Heart left ventricle (tissue), 16 donors: Measurements from ENCODE around the gene TRIP13. TPM values are rescaled to one million over a fixed set of nuclear protein-coding genes. Genes with fewer than 3 reads are reported as not detected.

ENCODE experiments used
- ATAC-seq, 4 donors: fragments of 200-7000 bp; cut with Tn5 transposase; one replicate each; pipeline ENCODE4 v1.9.1; 2020 to 2022; ENCODE audit warnings: moderate library complexity in 4 of 4, mild to moderate bottlenecking in 3 of 4, moderate number of reproducible peaks in 1 of 4
- DNase-seq, 5 donors: peaks; one replicate each; pipeline ENCODE4 v3.0.0-alpha.2; 2020
- H3K27ac ChIP-seq, 12 donors: fragments of 200-600 bp; sonication (generic) in 4 of 12; one replicate each; pipeline versions ENCODE4 v1.5.0 to v1.8.0; 2016 to 2022; ENCODE audit warnings: mild to moderate bottlenecking in 2 of 12
- H3K27me3 ChIP-seq, 9 donors: fragments of 200-600 bp; sonication (generic) in 2 of 9; one replicate each; pipeline versions ENCODE4 v1.5.1 to v1.8.0; 2016 to 2022; ENCODE audit warnings: mild to moderate bottlenecking in 3 of 9
- H3K36me3 ChIP-seq, 9 donors: fragments of 200-600 bp; sonication (generic) in 2 of 9; one replicate each; pipeline versions ENCODE4 v1.5.0 to v1.8.0; 2018 to 2022; ENCODE audit warnings: mild to moderate bottlenecking in 2 of 9
- H3K4me1 ChIP-seq, 12 donors: fragments of 200-600 bp; sonication (generic) in 4 of 12; one replicate each; pipeline versions ENCODE4 v1.5.0 to v1.8.0; 2016 to 2022; ENCODE audit warnings: mild to moderate bottlenecking in 3 of 12
- H3K4me3 ChIP-seq, 12 donors: fragments of 200-600 bp; sonication (generic) in 4 of 12; one replicate each; pipeline versions ENCODE4 v1.5.0 to v1.8.0; 2017 to 2022; ENCODE audit warnings: mild to moderate bottlenecking in 9 of 12, moderate library complexity in 4 of 12
- H3K9me3 ChIP-seq, 12 donors: fragments of 200-600 bp; sonication (generic) in 4 of 12; one replicate each; pipeline versions ENCODE4 v1.5.0 to v1.8.0; 2016 to 2022; ENCODE audit warnings: mild to moderate bottlenecking in 1 of 12
- POLR2A ChIP-seq, 2 donors: fragments of 450-650 bp; IDR thresholded peaks; one replicate each; pipeline ENCODE4 v1.6.1; 2017; ENCODE audit warnings: antibody characterized with exemption in 2 of 2, mild to moderate bottlenecking in 2 of 2, moderate library complexity in 2 of 2
- WGBS, 4 donors: extraction: QIAGEN DNeasy Blood & Tissue Kit in 2 of 4; methylation state at CpG; one replicate each; pipeline versions ENCODE4 v1.1.5 to v1.1.7; 2013 to 2018; 5-methylcytosine and 5-hydroxymethylcytosine counted together
- intact Hi-C, 10 donors: fragments of 100-400 bp; cut with DNase I; formaldehyde crosslinking; loops; one replicate each; pipeline versions ENCODE4 v1.11.1 to v1.14.2; 2022
- polyA plus RNA-seq, 2 donors: library from polyadenylated mRNA; stranded (reverse); fragments of 200-250 nt; gene quantifications; one replicate each; pipeline ENCODE4 v1.2.3, GENCODE V29; 2013
- total RNA-seq, 9 donors: library from RNA; depleted of rRNA in 2 of 9; stranded (reverse); fragments of >200 nt in 2 of 9; fragmentation: NEBNext Ultra II Directional in 3 of 9; extraction: Animal tissue kit (Norgen Biotek cat#: 25700) in 3 of 9; gene quantifications; one replicate each; pipeline versions ENCODE4 v1.1.0 to v1.2.4, GENCODE V29; 2016 to 2023
- TF ChIP-seq, protein P1 (sequence below), 12 donors: fragments of 200-600 bp; sonication (generic) in 4 of 12; IDR thresholded peaks; one replicate each; pipeline versions ENCODE4 v1.5.0 to v1.8.0; 2018 to 2022; ENCODE audit warnings: antibody characterized with exemption in 12 of 12, mild to moderate bottlenecking in 5 of 12
- donor health status: ischemic (EF 13 %, LVEDD 7.1; RV severe dilation, severe dysfunction).
- donor health status: healthy with polysubstance abuse.
- donor health status: DM: no; HTN: yes; CAD: no.
- donor health status: DM: no; HTN: no; CAD: no.
- donor health status: ischemic (EF 25% LVEDD 6.9; RV normal size, moderate dysfunction).
- donor health status: ischemic (EF 25% LVEDD 5.7; RV mildly dilated, moderate dysfunction).
- donor health status: healthy.
- donor health status: DM: yes; HTN: yes; CAD: no.
- donor health status: ischemic (EF 35%, LVEDD 5.7; RV mildly dilated, moderate dysfunction).
- donor health status: nonischemic (EF 11% LVEDD 7.7; RV severe dilation, severe dysfunction).
- donor health status: DM: yes; HTN: yes; CAD: no.
- donor health status: PGD.
- donor health status: ischemic (EF 29% LVEDD 5.4; RV normal size, mild dysfunction).
- donor health status: nonischemic (EF 23%, LVEDD 6.1; RV moderate dilation, normal function).

TRIP13 gene
- total and polyA plus RNA-seq, 11 donors: 0.19 to 4.2 (median 0.49) TPM

GRCh38 chr5:929596-929995, 36.9 kb downstream of the TRIP13 start:
- DNase-seq (no peak), ATAC-seq (no peak)
- Histone ChIP-seq H3K27me3 (peaks cover 0 to 24% (median 3%) of the 10 kb centered on the region in 9 donors), H3K4me3 (no peak overlapping the region), H3K27ac (no peak overlapping the region), H3K9me3 (no peaks in the 10 kb centered on the region), H3K36me3 (no peaks in the 10 kb centered on the region), H3K4me1 (peaks cover 0 to 12% (median 8%) of the 10 kb centered on the region in 12 donors)
- intact Hi-C loops: loop anchor here in 3 of 10 donors (10.0 kb wide), 2 partner anchors 75 to 715 kb away; partner anchors contain the start of gene NKD2 (in 2 of the 3)
- TF ChIP-seq, protein P1, sequence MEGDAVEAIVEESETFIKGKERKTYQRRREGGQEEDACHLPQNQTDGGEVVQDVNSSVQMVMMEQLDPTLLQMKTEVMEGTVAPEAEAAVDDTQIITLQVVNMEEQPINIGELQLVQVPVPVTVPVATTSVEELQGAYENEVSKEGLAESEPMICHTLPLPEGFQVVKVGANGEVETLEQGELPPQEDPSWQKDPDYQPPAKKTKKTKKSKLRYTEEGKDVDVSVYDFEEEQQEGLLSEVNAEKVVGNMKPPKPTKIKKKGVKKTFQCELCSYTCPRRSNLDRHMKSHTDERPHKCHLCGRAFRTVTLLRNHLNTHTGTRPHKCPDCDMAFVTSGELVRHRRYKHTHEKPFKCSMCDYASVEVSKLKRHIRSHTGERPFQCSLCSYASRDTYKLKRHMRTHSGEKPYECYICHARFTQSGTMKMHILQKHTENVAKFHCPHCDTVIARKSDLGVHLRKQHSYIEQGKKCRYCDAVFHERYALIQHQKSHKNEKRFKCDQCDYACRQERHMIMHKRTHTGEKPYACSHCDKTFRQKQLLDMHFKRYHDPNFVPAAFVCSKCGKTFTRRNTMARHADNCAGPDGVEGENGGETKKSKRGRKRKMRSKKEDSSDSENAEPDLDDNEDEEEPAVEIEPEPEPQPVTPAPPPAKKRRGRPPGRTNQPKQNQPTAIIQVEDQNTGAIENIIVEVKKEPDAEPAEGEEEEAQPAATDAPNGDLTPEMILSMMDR (IDR thresholded peaks at IDR 0.05): no peak
- TF ChIP-seq POLR2A (IDR thresholded peaks at IDR 0.05): no peak

- Histone ChIP-seq H3K36me3 (no peaks in the 10 kb centered on the region), H3K4me3 (no peak overlapping the region), H3K27me3 (peaks cover 0 to 17% (median 0%) of the 10 kb centered on the region in 9 donors), H3K9me3 (no peaks in the 10 kb centered on the region), H3K4me1 (peaks cover 0 to 12% (median 8%) of the 10 kb centered on the region in 12 donors), H3K27ac (no peak overlapping the region)
- intact Hi-C loops: loop anchor here in 3 of 10 donors (10.0 kb wide), 2 partner anchors 214 to 714 kb away; no protein-coding TSS in a partner anchor
- ATAC-seq (no peak), DNase-seq (no peak)
- TF ChIP-seq, protein P1 (IDR thresholded peaks at IDR 0.05): no peak
- no peak for TF ChIP-seq POLR2A (IDR thresholded peaks at IDR 0.05)
- WGBS, 4 donors: 88 to 95% (median 91%) methylated on average over 8 of the region's 8 CpGs
These were observed 38.2 kb downstream of the TRIP13 start for GRCh38 chr5:930866-931265.

- TF ChIP-seq, protein P1 (IDR thresholded peaks at IDR 0.05): no peak
- TF ChIP-seq POLR2A (IDR thresholded peaks at IDR 0.05): no peak
- 85 to 88% (median 87%) methylated on average over 13 of the region's 13 CpGs for WGBS, 4 donors
- Histone ChIP-seq H3K27me3 (peaks cover 0 to 9% (median 0%) of the 10 kb centered on the region in 9 donors), H3K27ac (peak overlapping the region in 1 of 12 donors; percentile 28), H3K4me1 (peaks cover 0 to 5% (median 1%) of the 10 kb centered on the region in 12 donors), H3K9me3 (no peaks in the 10 kb centered on the region), H3K4me3 (no peak overlapping the region), H3K36me3 (no peaks in the 10 kb centered on the region)
- DNase-seq (no peak), ATAC-seq (no peak)
- intact Hi-C loops: loop anchor here in 3 of 10 donors (10.0 kb wide), 2 partner anchors 213 to 713 kb away; no protein-coding TSS in a partner anchor
These were observed 39.0 kb downstream of the TRIP13 start for GRCh38 chr5:931570-932145.

GRCh38 chr5:932151-932627, 39.5 kb downstream of the TRIP13 start:
- Histone ChIP-seq H3K4me1 (no peaks in the 10 kb centered on the region), H3K36me3 (no peaks in the 10 kb centered on the region), H3K27me3 (peaks cover 0 to 4% (median 0%) of the 10 kb centered on the region in 9 donors), H3K4me3 (no peak overlapping the region), H3K9me3 (no peaks in the 10 kb centered on the region), H3K27ac (peak overlapping the region in 5 of 12 donors; percentile 19 to 61 (median 34))
- WGBS, 4 donors: 84 to 94% (median 87%) methylated on average over 8 of the region's 8 CpGs
- intact Hi-C loops: loop anchor here in 3 of 10 donors (10.0 kb wide), 2 partner anchors 213 to 713 kb away; no protein-coding TSS in a partner anchor
- peak in 1 of 4 donors; percentile 6 for ATAC-seq
- TF ChIP-seq, protein P1 (IDR thresholded peaks at IDR 0.05): no peak
- no peak for TF ChIP-seq POLR2A (IDR thresholded peaks at IDR 0.05)
- DNase-seq: no peak
